Measurements from ENCODE around the gene PLCB1.

- no peak for TF ChIP-seq JUNB (IDR thresholded peaks at IDR 0.05; ENCODE audit: unreplicated experiment)
- TF ChIP-seq POLR2AphosphoS5 (IDR thresholded peaks at IDR 0.05; ENCODE audit: low read depth): no peak
- TF ChIP-seq EZH2phosphoT487 (IDR thresholded peaks at IDR 0.05; ENCODE audit: unreplicated experiment): no peak
These were observed at the start of gene PLCB1 for GRCh38 chr20:8131598-8132483.
